HG03460 (cell line): ENCODE results near the gene SLC13A3.

Experiments used
- ATAC-seq: cut with Tn5 transposase; IDR thresholded peaks from one replicate; pipeline ENCODE4 v1.9.1; 2021; ENCODE audit not compliant: unreplicated experiment

The SLC13A3 gene

GRCh38 chr20:46651091-46651962 lies at the start of gene SLC13A3:
Gene SLC13A3, minus strand, starts transcription at chr20:46651459. Its CDS starts 38 bp downstream, at chr20:46651421.
- no peak for ATAC-seq

- no peak for ATAC-seq
Measured at GRCh38 chr20:46701057-46701456, 49.8 kb upstream of the SLC13A3 start.

GRCh38 chr20:46700481-46700880 lies 49.2 kb upstream of the SLC13A3 start:
- no peak for ATAC-seq

GRCh38 chr20:46699651-46700359 lies 48.5 kb upstream of the SLC13A3 start:
- ATAC-seq = no peak

- ATAC-seq = no peak
Measured at GRCh38 chr20:46698788-46699187, 47.5 kb upstream of the SLC13A3 start.

- no peak for ATAC-seq
Measured at GRCh38 chr20:46696791-46697279, 45.6 kb upstream of the SLC13A3 start.

- no peak for ATAC-seq
Measured at GRCh38 chr20:46695892-46696291, 44.6 kb upstream of the SLC13A3 start.

GRCh38 chr20:46694484-46694883 lies 43.2 kb upstream of the SLC13A3 start:
- no peak for ATAC-seq

GRCh38 chr20:46691196-46691595 lies 39.9 kb upstream of the SLC13A3 start:
- ATAC-seq = no peak

- no peak for ATAC-seq
Measured at GRCh38 chr20:46690219-46691106, 39.2 kb upstream of the SLC13A3 start.

- ATAC-seq = no peak
Measured at GRCh38 chr20:46689754-46690085, 38.5 kb upstream of the SLC13A3 start.

- peak; percentile 91 for ATAC-seq
Measured at GRCh38 chr20:46689082-46689753, 38.0 kb upstream of the SLC13A3 start, which contains the start of gene TP53RK. Gene TP53RK, minus strand, starts transcription at chr20:46689444. Its CDS starts 30 bp downstream, at chr20:46689414.

GRCh38 chr20:46688151-46689081 lies 37.2 kb upstream of the SLC13A3 start:
- ATAC-seq = no peak

- ATAC-seq = no peak
Measured at GRCh38 chr20:46683939-46684750, 32.9 kb upstream of the SLC13A3 start.

GRCh38 chr20:46683668-46683938 lies 32.3 kb upstream of the SLC13A3 start:
- no peak for ATAC-seq

GRCh38 chr20:46683011-46683667 lies 31.9 kb upstream of the SLC13A3 start:
- no peak for ATAC-seq

- no peak for ATAC-seq
Measured at GRCh38 chr20:46682063-46682821, 31.0 kb upstream of the SLC13A3 start.
